Right lobe of liver (tissue), 6 donors: ENCODE results near the gene ARHGEF38. TPM values are rescaled to one million over a fixed set of nuclear protein-coding genes. Genes with fewer than 3 reads are reported as not detected.

ENCODE experiments used
- ATAC-seq, 4 donors: fragments of 200-7000 bp; cut with Tn5 transposase; one replicate each; pipeline ENCODE4 v1.9.1; 2020; ENCODE audit warnings: mild to moderate bottlenecking in 4 of 4, moderate library complexity in 4 of 4
- DNase-seq, 3 donors: peaks; one replicate each; pipeline ENCODE4 v3.0.0-alpha.2; 2020
- H3K27ac ChIP-seq, 3 donors: fragments of 200-600 bp; one replicate each; pipeline ENCODE4 v1.8.0; 2022
- H3K27me3 ChIP-seq, 2 donors: fragments of 200-600 bp; one replicate each; pipeline ENCODE4 v1.8.0; 2022
- H3K36me3 ChIP-seq, 4 donors: fragments of 200-600 bp; sonication (generic) in 1 of 4; one replicate each; pipeline versions ENCODE4 v1.5.1 to v1.8.0; 2017 to 2022; ENCODE audit warnings: control low read depth in 1 of 4
- H3K4me1 ChIP-seq, 4 donors: fragments of 200-600 bp; sonication (generic) in 1 of 4; one replicate each; pipeline versions ENCODE4 v1.5.1 to v1.8.0; 2017 to 2022; ENCODE audit warnings: control low read depth in 1 of 4
- H3K4me3 ChIP-seq, 3 donors: fragments of 200-600 bp; one replicate each; pipeline ENCODE4 v1.8.0; 2022
- H3K9me3 ChIP-seq, 4 donors: fragments of 200-600 bp; sonication (generic) in 1 of 4; one replicate each; pipeline versions ENCODE4 v1.5.1 to v1.8.0; 2017 to 2022; ENCODE audit warnings: control low read depth in 1 of 4
- CTCF ChIP-seq, 4 donors: fragments of 200-600 bp in 3 of 4; fragments of 450-650 bp in 1 of 4; IDR thresholded peaks; one replicate each; pipeline versions ENCODE4 v1.5.1 to v1.8.0; 2016 to 2022; ENCODE audit warnings: antibody characterized with exemption in 4 of 4, mild to moderate bottlenecking in 2 of 4
- POLR2A ChIP-seq: fragments of 450-650 bp; IDR thresholded peaks from one replicate; pipeline ENCODE4 v1.6.1; 2017; ENCODE audit warnings: antibody characterized with exemption, mild to moderate bottlenecking
- WGBS: methylation state at CpG from one replicate; pipeline ENCODE4 v1.1.6; 2018; ENCODE audit warnings: low coverage, low lambda C conversion rate; ENCODE audit not compliant: insufficient coverage; ENCODE audit errors: missing lambda C conversion rate; 5-methylcytosine and 5-hydroxymethylcytosine counted together
- intact Hi-C, 2 donors: fragments of 100-400 bp; cut with DNase I; formaldehyde crosslinking; loops; one replicate each; pipeline versions ENCODE4 v1.11.2 to v1.14.1; 2022
- total RNA-seq, 6 experiments: library from RNA; depleted of rRNA in 2 of 6; stranded (reverse); fragments of >200 nt in 2 of 6; fragmentation: NEBNext Ultra II Directional in 3 of 6; extraction: Animal tissue kit (Norgen Biotek cat#: 25700) in 3 of 6; gene quantifications; one replicate each; pipeline versions ENCODE4 v1.1.0 to v1.2.4, GENCODE V29; 2016 to 2023
- donor health status: DM: no; HTN: yes; CAD: no.
- donor health status: DM: no; HTN: no; CAD: no.
- donor health status: DM: no; HTN: no; CAD: no.
- donor health status: DM: no; HTN: yes; CAD: no.
- donor health status: DM: no; HTN: yes; CAD: no.

ARHGEF38 gene
- total RNA-seq, 6 experiments from 2014 or later, result 0.06 to 0.55 (median 0.15) TPM

- no peak overlapping the region for H3K27ac ChIP-seq
- no peaks in the 10 kb centered on the region for H3K27me3 ChIP-seq
- no peak for DNase-seq
- no peaks in the 10 kb centered on the region for H3K36me3 ChIP-seq
- 46% methylated on average over 4 of the region's 4 CpGs for WGBS
- no peak overlapping the region for H3K4me3 ChIP-seq
- no peak for ATAC-seq
- intact Hi-C loops, result no loop called here
- no peaks in the 10 kb centered on the region for H3K9me3 ChIP-seq
- H3K4me1 ChIP-seq, result peaks cover 0 to under 1% (median 0%) of the 10 kb centered on the region in 4 donors
- TF ChIP-seq POLR2A (no peak), CTCF (IDR thresholded peaks at IDR 0.05) (no peak)
Observed at GRCh38 chr4:105613306-105613705, 60.9 kb downstream of the ARHGEF38 start.

GRCh38 chr4:105619188-105619931 is 66.9 kb downstream of the ARHGEF38 start:
- DNase-seq, result peak; percentile 85 to 91 (median 87)
- 20% methylated on average over 4 of the region's 5 CpGs for WGBS

DNA sequence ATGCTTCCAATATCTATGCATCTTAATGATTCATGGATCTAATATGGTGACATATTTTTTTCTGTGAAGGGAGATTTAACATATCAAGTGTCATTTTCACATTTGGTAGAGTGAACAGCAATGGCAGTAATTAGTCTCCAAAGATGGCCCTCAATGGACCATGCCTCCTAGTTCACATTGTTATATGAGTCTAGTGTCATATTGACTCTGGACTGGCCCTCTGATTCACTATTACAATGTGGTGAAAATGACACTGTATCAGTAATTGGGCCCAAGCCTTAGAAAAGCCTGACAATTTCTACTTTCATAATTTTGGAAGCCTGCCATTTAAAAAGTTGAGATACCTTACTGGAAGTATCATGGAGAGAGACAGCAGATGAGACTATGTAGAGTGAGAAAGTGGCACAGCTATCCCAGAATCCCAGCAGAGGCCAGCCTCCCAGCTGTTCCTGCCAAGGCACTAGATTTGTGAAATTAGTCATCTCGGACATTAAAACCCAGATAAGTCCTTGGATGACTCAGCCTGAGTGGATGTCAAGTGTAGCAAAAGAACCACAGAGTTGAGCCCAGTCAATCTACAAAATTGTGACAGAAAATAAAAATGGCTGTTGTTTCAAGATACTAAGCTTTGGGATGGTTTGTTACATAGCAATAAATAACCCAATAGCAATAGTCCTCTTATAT is 68.4 kb downstream of the ARHGEF38 start:
- no peak overlapping the region for H3K4me3 ChIP-seq

More at GRCh38 chr4:105619188-105619931, 66.9 kb downstream of the ARHGEF38 start:
- intact Hi-C loops, result no loop called here
- peak; percentile 85 to 95 (median 92) for ATAC-seq
- Histone ChIP-seq H3K4me3 (no peak overlapping the region), H3K36me3 (no peaks in the 10 kb centered on the region), H3K4me1 (peaks cover 0 to 48% (median 12%) of the 10 kb centered on the region in 4 donors), H3K27ac (peak overlapping the region; percentile 44 to 75 (median 69)), H3K9me3 (no peaks in the 10 kb centered on the region), H3K27me3 (no peaks in the 10 kb centered on the region)
- no peak for TF ChIP-seq CTCF (IDR thresholded peaks at IDR 0.05)
- TF ChIP-seq POLR2A, result no peak

GRCh38 chr4:105622269-105622668 is 69.8 kb downstream of the ARHGEF38 start:
- intact Hi-C loops, result no loop called here
- H3K27me3 ChIP-seq, result no peaks in the 10 kb centered on the region
- no peaks in the 10 kb centered on the region for H3K36me3 ChIP-seq
- H3K27ac ChIP-seq, result no peak overlapping the region
- no peaks in the 10 kb centered on the region for H3K9me3 ChIP-seq
- no peak overlapping the region for H3K4me3 ChIP-seq
- 95% methylated on average over 3 of the region's 4 CpGs for WGBS
- DNase-seq (no peak), ATAC-seq (peak in 3 of 4 donors; percentile 8 to 44 (median 15))
- no peak for TF ChIP-seq CTCF (IDR thresholded peaks at IDR 0.05)
- TF ChIP-seq POLR2A, result no peak
- peaks cover 0 to 58% (median 12%) of the 10 kb centered on the region in 4 donors for H3K4me1 ChIP-seq

More for the DNA sequence above, 68.4 kb downstream of the ARHGEF38 start:
- no peak overlapping the region for H3K27ac ChIP-seq
- no peaks in the 10 kb centered on the region for H3K36me3 ChIP-seq
- peak in 2 of 4 donors; percentile 29 to 63 for ATAC-seq
- TF ChIP-seq POLR2A (no peak), CTCF (IDR thresholded peaks at IDR 0.05) (no peak)
- 0% methylated on average over 1 of the region's 1 CpG for WGBS
- H3K27me3 ChIP-seq, result no peaks in the 10 kb centered on the region
- DNase-seq, result peak in 1 of 3 donors; percentile 39
- intact Hi-C loops, result no loop called here
- H3K4me1 ChIP-seq, result peaks cover 0 to 58% (median 12%) of the 10 kb centered on the region in 4 donors
- no peaks in the 10 kb centered on the region for H3K9me3 ChIP-seq
